IMR-90 (cell line): ENCODE data around the gene OBP2A. TPM values are rescaled to one million over a fixed set of nuclear protein-coding genes. Genes with fewer than 3 reads are reported as not detected.

Experiments used
- ATAC-seq: fragments of 200-7000 bp; cut with Tn5 transposase; 2 replicates; pipeline ENCODE4 v1.9.1; 2020; ENCODE audit warnings: low read depth, mild to moderate bottlenecking, moderate library complexity
- BruUV-seq: library from RNA; stranded (reverse); fragments of 400-500 nt; replicated peaks from 2 replicates; lab custom pipeline; 2021; lab: Mats Ljungman, UMichigan
- CTCF ChIA-PET: fragments of 300-600 bp; formaldehyde crosslinking; extraction: SDS; loops from one replicate; lab custom pipeline; 2021; ENCODE audit warnings: antibody characterized with exemption; lab: Yijun Ruan, JAX
- POLR2A ChIA-PET: fragments of 300-600 bp; sonication (Branson Sonifier 250); formaldehyde crosslinking; loops from one replicate; lab custom pipeline; 2022; ENCODE audit warnings: antibody characterized with exemption; ENCODE audit not compliant: unreplicated experiment; lab: Charles Lee
- DNase-seq: peaks from one replicate; pipeline ENCODE4 v3.0.0; 2013
- H2AFZ ChIP-seq: replicated peaks from 2 replicates; pipeline ENCODE3; 2013; ENCODE audit warnings: low read length, mild to moderate bottlenecking; ENCODE audit not compliant: poor library complexity
- H2AK5ac ChIP-seq: 2 replicates; pipeline ENCODE4 v1.6.1; 2013; ENCODE audit warnings: low read depth, low read length, inconsistent platforms
- H2AK9ac ChIP-seq: replicated peaks from 2 replicates; pipeline ENCODE3; 2013; ENCODE audit warnings: mild to moderate bottlenecking, low read depth, low read length, moderate library complexity; ENCODE audit not compliant: poor library complexity
- H2BK120ac ChIP-seq: 2 replicates; pipeline ENCODE4 v1.6.1; 2013; ENCODE audit warnings: low read depth, low read length, inconsistent platforms
- H2BK15ac ChIP-seq: 3 replicates; pipeline ENCODE4 v1.6.1; 2013; ENCODE audit warnings: low read depth, low read length, inconsistent platforms
- H2BK20ac ChIP-seq: 2 replicates; pipeline ENCODE4 v1.6.1; 2013; ENCODE audit warnings: low read depth, mild to moderate bottlenecking, inconsistent platforms, low read length, moderate library complexity
- H2BK5ac ChIP-seq: 2 replicates; pipeline ENCODE4 v1.6.1; 2013; ENCODE audit warnings: mild to moderate bottlenecking, low read depth, low read length, inconsistent platforms; ENCODE audit not compliant: poor library complexity, severe bottlenecking
- H3K14ac ChIP-seq: replicated peaks from 2 replicates; pipeline ENCODE4 v1.6.1; 2013; ENCODE audit warnings: low read depth, low read length, inconsistent platforms
- H3K18ac ChIP-seq: 2 replicates; pipeline ENCODE4 v1.6.1; 2013; ENCODE audit warnings: low read depth, low read length, control low read depth
- H3K23ac ChIP-seq: 2 replicates; pipeline ENCODE4 v1.6.1; 2013; ENCODE audit warnings: low read depth, low read length, inconsistent platforms
- H3K27ac ChIP-seq: 2 replicates; pipeline ENCODE4 v1.5.1; 2013; ENCODE audit warnings: mild to moderate bottlenecking, control low read depth, low read length; ENCODE audit not compliant: insufficient read depth
- H3K27me3 ChIP-seq: 2 replicates; pipeline ENCODE4 v1.6.1; 2013; ENCODE audit warnings: low read length; ENCODE audit not compliant: control insufficient read depth, insufficient read depth
- H3K36me3 ChIP-seq: 2 replicates; pipeline ENCODE4 v1.6.1; 2013; ENCODE audit warnings: low read length, mixed read lengths; ENCODE audit not compliant: control insufficient read depth, insufficient read depth
- H3K4ac ChIP-seq: 2 replicates; pipeline ENCODE4 v1.6.1; 2013; ENCODE audit warnings: low read depth, low read length, inconsistent platforms
- H3K4me1 ChIP-seq: 2 replicates; pipeline ENCODE4 v1.6.1; 2013; ENCODE audit warnings: low read length, mixed read lengths; ENCODE audit not compliant: control insufficient read depth, insufficient read depth
- H3K4me2 ChIP-seq: 2 replicates; pipeline ENCODE4 v1.6.1; 2013; ENCODE audit warnings: low read depth, mild to moderate bottlenecking, control low read depth, low read length, moderate library complexity
- H3K4me3 ChIP-seq: 2 replicates; pipeline ENCODE4 v1.5.1; 2013; ENCODE audit warnings: low read depth, mild to moderate bottlenecking, control low read depth, low read length, moderate library complexity; ENCODE audit not compliant: insufficient read depth
- H3K56ac ChIP-seq: 2 replicates; pipeline ENCODE4 v1.6.1; 2013; ENCODE audit warnings: low read length, inconsistent platforms; ENCODE audit not compliant: insufficient read depth; ENCODE audit errors: extremely low read depth
- H3K79me1 ChIP-seq, 2 experiments: 2 replicates each; pipeline ENCODE4 v1.6.1; 2013; ENCODE audit warnings: low read length in 2 of 2, inconsistent platforms in 1 of 2, low read depth in 1 of 2
- H3K9ac ChIP-seq: 2 replicates; pipeline ENCODE4 v1.6.1; 2013; ENCODE audit warnings: low read depth, low read length, control low read depth
- H3K9me1 ChIP-seq: 2 replicates; pipeline ENCODE4 v1.6.1; 2013; ENCODE audit warnings: low read length, inconsistent platforms; ENCODE audit not compliant: insufficient read depth
- H3K9me3 ChIP-seq: 2 replicates; pipeline ENCODE4 v1.6.1; 2013; ENCODE audit warnings: low read length; ENCODE audit not compliant: control insufficient read depth, insufficient read depth
- H4K20me1 ChIP-seq: 2 replicates; pipeline ENCODE4 v1.6.1; 2013; ENCODE audit warnings: low read length, inconsistent platforms; ENCODE audit not compliant: insufficient read depth
- H4K5ac ChIP-seq: 2 replicates; pipeline ENCODE4 v1.6.1; 2013; ENCODE audit warnings: mild to moderate bottlenecking, low read depth, low read length, control low read depth
- H4K8ac ChIP-seq, 2 experiments: 2 replicates each; pipeline ENCODE4 v1.6.1; 2013; ENCODE audit warnings: low read depth in 2 of 2, low read length in 2 of 2, control low read depth in 1 of 2, inconsistent platforms in 1 of 2
- H4K91ac ChIP-seq: 2 replicates; pipeline ENCODE4 v1.6.1; 2013; ENCODE audit warnings: low read depth, low read length, inconsistent platforms; ENCODE audit not compliant: insufficient read depth
- BHLHE40 ChIP-seq: fragments of 150-350 bp; IDR thresholded peaks from 2 replicates; pipeline ENCODE4 v1.6.1; 2016; ENCODE audit warnings: mild to moderate bottlenecking, low read depth, low read length
- CEBPB ChIP-seq: IDR thresholded peaks from 2 replicates; pipeline ENCODE4 v1.6.1; 2012; ENCODE audit warnings: low read depth, low read length, improper control_type of control experiment
- MAFK ChIP-seq: IDR thresholded peaks from 2 replicates; pipeline ENCODE4 v1.6.1; 2012; ENCODE audit warnings: low read depth, low read length, improper control_type of control experiment
- NFE2L2 ChIP-seq: fragments of 150-350 bp; IDR thresholded peaks from 2 replicates; pipeline ENCODE4 v1.6.1; 2016; ENCODE audit warnings: low read depth, mild to moderate bottlenecking, low read length
- POLR2A ChIP-seq: IDR thresholded peaks from 2 replicates; pipeline ENCODE4 v1.6.1; 2012; ENCODE audit warnings: mild to moderate bottlenecking, low read depth, low read length
- RAD21 ChIP-seq: IDR thresholded peaks from 2 replicates; pipeline ENCODE4 v1.6.1; 2012; ENCODE audit warnings: low read length, improper control_type of control experiment
- RCOR1 ChIP-seq: IDR thresholded peaks from 2 replicates; pipeline ENCODE4 v1.6.1; 2012; ENCODE audit warnings: mild to moderate bottlenecking, low read length, improper control_type of control experiment; ENCODE audit not compliant: insufficient replicate concordance
- RFX5 ChIP-seq: IDR thresholded peaks from 2 replicates; pipeline ENCODE4 v1.8.0; 2012; ENCODE audit warnings: low read depth, mild to moderate bottlenecking, low read length, moderate library complexity
- SMC3 ChIP-seq: fragments of 150-350 bp; IDR thresholded peaks from 2 replicates; pipeline ENCODE4 v1.6.1; 2016; ENCODE audit warnings: low read depth, mild to moderate bottlenecking, antibody characterized with exemption, low read length, moderate library complexity
- WGBS, 2 experiments: methylation state at CpG; one replicate each; pipeline versions ENCODE4 v1.1.5 to v1.1.7; 2013; ENCODE audit warnings: missing lambda C conversion rate in 2 of 2; ENCODE audit not compliant: insufficient read length in 1 of 2; ENCODE audit errors: extremely low coverage in 2 of 2; 5-methylcytosine and 5-hydroxymethylcytosine counted together
- dilution Hi-C: fragments of 300-500 bp; cut with HindIII; formaldehyde crosslinking; loops from one replicate; pipeline ENCODE4 v1.14.3; 2018; ENCODE audit warnings: low sequenced_read_pairs; ENCODE audit not compliant: unreplicated experiment
- in situ Hi-C: fragments of 300-500 bp; cut with MboI; formaldehyde crosslinking; loops from 3 replicates; pipeline ENCODE4 v1.14.3; 2019; ENCODE audit warnings: low sequenced_read_pairs, inconsistent platforms, mixed read lengths
- intact Hi-C: fragments of 100-400 bp; cut with micrococcal nuclease; formaldehyde crosslinking; loops from 2 replicates; pipeline ENCODE4 v1.10.0; 2022
- polyA plus RNA-seq, 3 experiments: library from polyadenylated mRNA; depleted of rRNA; stranded (reverse); fragments of >200 nt; gene quantifications; 2 replicates each; pipeline ENCODE4 v1.2.3, GENCODE V29; 2012; ENCODE audit warnings: low replicate concordance in 1 of 3
- total RNA-seq: library from RNA; depleted of rRNA; stranded (reverse); fragments of >200 nt; gene quantifications from 2 replicates; pipeline ENCODE4 v1.2.3, GENCODE V29; 2012
- TF ChIP-seq, protein P1 (sequence below): fragments of 150-350 bp; IDR thresholded peaks from 2 replicates; pipeline ENCODE4 v1.6.1; 2017; ENCODE audit warnings: mild to moderate bottlenecking, antibody characterized with exemption, low read length, low read depth
- TF ChIP-seq, protein P2 (sequence below): conservative IDR thresholded peaks from 2 replicates; pipeline ENCODE4 v1.5.1; 2012; ENCODE audit warnings: mild to moderate bottlenecking, low read depth, low read length, improper control_type of control experiment
- TF ChIP-seq, protein P3 (sequence below): fragments of 150-350 bp; IDR thresholded peaks from 2 replicates; pipeline ENCODE4 v1.6.1; 2016; ENCODE audit warnings: low read depth, mild to moderate bottlenecking, low read length, moderate library complexity, borderline replicate concordance

Gene OBP2A
- total and polyA plus RNA-seq, 2 of the 4 experiments (the other 2 are of a cell fraction), result not detected

DNA sequence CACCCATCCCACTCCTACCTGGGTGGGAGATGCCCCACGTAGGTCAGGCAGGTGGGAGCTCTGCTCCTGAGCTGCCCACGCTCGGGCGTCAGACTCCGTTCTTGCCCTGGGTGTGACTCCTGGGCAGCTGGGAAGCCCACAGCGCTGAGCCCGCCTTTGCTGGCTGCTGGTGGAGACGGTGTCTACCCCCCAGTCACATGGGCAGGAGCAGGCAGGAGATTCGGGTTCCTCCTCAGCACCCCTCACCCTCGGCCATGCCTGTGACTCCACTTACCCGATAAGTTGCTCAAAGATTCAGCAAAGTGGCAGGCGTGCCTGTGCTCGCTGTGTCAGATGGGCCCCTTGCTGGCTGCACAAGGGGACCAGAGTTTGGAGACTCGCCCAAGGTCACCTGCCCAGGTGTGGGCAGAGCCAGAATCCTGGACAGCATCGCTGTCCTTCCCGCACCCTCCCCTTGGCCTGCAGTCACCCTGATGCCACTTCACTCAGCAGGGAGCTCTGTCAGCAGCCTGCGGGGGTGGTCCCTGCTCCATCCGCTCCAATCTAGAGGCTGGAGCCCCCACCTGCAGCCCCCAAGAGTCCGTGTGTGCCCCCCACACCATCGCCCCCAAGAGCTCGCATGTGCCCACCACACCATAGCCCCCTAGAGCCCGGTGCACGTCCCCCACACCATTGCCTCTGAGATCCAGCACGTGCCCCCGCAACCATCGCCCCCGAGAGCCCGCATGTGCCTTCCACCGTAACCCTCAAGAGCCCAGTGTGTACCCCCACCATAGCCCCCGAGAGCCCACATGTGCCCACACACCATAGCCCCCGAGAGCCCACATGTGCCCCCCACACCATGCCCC lies 20.5 kb upstream of the OBP2A start (continued):
- no peak for TF ChIP-seq RFX5

DNA sequence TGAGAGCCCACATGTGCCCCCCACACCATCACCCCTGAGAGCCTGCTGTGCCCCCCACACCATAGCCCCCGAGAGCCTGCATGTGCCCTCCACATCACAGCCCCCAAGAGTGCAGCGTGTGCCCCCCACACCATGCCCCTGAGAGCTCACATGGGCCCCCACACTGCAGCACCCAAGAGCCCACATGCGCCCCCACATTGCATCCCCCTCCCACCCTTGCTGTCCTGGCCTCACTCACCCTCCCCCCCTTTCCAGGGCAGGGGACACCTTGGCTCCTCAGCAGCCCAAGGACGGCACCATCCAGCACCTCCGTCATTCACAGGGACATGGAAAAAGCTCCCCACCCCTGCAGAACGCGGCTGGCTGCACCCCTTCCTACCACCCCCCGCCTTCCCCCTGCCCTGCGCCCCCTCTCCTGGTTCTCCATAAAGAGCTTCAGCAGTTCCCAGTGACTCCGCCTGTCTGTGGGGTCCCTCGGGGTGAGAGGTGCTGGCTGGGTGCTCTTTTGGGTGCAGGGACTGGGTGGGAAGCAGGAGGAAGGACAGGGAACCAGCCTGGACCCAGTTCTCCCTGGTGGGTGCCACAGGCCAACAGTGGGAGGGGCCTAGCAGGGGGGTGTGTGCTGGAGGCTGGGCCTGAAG lies 19.7 kb upstream of the OBP2A start:
- Histone ChIP-seq H4K91ac (no peak overlapping the region), H3K9ac (no peak overlapping the region), H3K4me3 (no peak overlapping the region), H3K27ac (no peak overlapping the region), H3K36me3 (no peaks in the 10 kb centered on the region), H3K14ac (no peak overlapping the region), H4K5ac (no peak overlapping the region), H2BK15ac (no peak overlapping the region), H3K23ac (no peak overlapping the region), H2BK5ac (no peak overlapping the region), H3K9me3 (no peaks in the 10 kb centered on the region), H3K79me1 (no peaks in the 10 kb centered on the region), H3K4ac (no peak overlapping the region), H3K56ac (no peak overlapping the region), H3K18ac (no peak overlapping the region), H4K8ac (no peak overlapping the region), H2BK120ac (no peak overlapping the region), H2AK5ac (no peak overlapping the region), H3K4me2 (no peak overlapping the region), H3K9me1 (no peaks in the 10 kb centered on the region), H4K20me1 (no peaks in the 10 kb centered on the region), H2AK9ac (no peak overlapping the region), H2BK20ac (no peak overlapping the region), H2AFZ (no peak overlapping the region), H3K27me3 (peaks cover 4% of the 10 kb centered on the region), H3K4me1 (no peaks in the 10 kb centered on the region)
- POLR2A ChIA-PET, result interaction anchor here (0.6 kb wide), 1 partner anchor 21 kb away, joined by 4 read pairs; no protein-coding TSS in a partner anchor
- no peak for ATAC-seq
- CTCF ChIA-PET, result no interaction called here
- no TSS peak for BruUV-seq
- no peak for DNase-seq
- WGBS, 2 experiments, result no CpG with 5 or more reads among the region's 11 CpGs
- in situ Hi-C loops, result no loop called here
- intact Hi-C loops, result no loop called here
- dilution Hi-C loops, result no loop called here
- TF ChIP-seq CEBPB, result no peak
- TF ChIP-seq SMC3, result no peak
- no peak for TF ChIP-seq POLR2A
- no peak for TF ChIP-seq BHLHE40
- no peak for TF ChIP-seq RAD21
- TF ChIP-seq MAFK, result no peak
- TF ChIP-seq, protein P1, sequence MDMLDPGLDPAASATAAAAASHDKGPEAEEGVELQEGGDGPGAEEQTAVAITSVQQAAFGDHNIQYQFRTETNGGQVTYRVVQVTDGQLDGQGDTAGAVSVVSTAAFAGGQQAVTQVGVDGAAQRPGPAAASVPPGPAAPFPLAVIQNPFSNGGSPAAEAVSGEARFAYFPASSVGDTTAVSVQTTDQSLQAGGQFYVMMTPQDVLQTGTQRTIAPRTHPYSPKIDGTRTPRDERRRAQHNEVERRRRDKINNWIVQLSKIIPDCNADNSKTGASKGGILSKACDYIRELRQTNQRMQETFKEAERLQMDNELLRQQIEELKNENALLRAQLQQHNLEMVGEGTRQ, result no peak
- TF ChIP-seq, protein P2, sequence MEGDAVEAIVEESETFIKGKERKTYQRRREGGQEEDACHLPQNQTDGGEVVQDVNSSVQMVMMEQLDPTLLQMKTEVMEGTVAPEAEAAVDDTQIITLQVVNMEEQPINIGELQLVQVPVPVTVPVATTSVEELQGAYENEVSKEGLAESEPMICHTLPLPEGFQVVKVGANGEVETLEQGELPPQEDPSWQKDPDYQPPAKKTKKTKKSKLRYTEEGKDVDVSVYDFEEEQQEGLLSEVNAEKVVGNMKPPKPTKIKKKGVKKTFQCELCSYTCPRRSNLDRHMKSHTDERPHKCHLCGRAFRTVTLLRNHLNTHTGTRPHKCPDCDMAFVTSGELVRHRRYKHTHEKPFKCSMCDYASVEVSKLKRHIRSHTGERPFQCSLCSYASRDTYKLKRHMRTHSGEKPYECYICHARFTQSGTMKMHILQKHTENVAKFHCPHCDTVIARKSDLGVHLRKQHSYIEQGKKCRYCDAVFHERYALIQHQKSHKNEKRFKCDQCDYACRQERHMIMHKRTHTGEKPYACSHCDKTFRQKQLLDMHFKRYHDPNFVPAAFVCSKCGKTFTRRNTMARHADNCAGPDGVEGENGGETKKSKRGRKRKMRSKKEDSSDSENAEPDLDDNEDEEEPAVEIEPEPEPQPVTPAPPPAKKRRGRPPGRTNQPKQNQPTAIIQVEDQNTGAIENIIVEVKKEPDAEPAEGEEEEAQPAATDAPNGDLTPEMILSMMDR, result no peak
- TF ChIP-seq RFX5, result no peak
- no peak for TF ChIP-seq RCOR1
- no peak for TF ChIP-seq NFE2L2
- TF ChIP-seq, protein P3, sequence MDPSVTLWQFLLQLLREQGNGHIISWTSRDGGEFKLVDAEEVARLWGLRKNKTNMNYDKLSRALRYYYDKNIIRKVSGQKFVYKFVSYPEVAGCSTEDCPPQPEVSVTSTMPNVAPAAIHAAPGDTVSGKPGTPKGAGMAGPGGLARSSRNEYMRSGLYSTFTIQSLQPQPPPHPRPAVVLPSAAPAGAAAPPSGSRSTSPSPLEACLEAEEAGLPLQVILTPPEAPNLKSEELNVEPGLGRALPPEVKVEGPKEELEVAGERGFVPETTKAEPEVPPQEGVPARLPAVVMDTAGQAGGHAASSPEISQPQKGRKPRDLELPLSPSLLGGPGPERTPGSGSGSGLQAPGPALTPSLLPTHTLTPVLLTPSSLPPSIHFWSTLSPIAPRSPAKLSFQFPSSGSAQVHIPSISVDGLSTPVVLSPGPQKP, result no peak
